AG09309 (cell line): ENCODE results near the gene ADCY9.

ENCODE experiments used
- DNase-seq: peaks from one replicate; pipeline ENCODE4 v3.0.0-alpha.2; 2010; ENCODE audit warnings: low read depth
- H3K4me3 ChIP-seq: 2 replicates; pipeline ENCODE4 v1.5.1; 2011; ENCODE audit warnings: mild to moderate bottlenecking, low read depth, low read length, moderate library complexity; ENCODE audit not compliant: control insufficient read depth
- TF ChIP-seq, protein P1 (sequence below): IDR thresholded peaks from 2 replicates; pipeline ENCODE4 v1.5.1; 2011; ENCODE audit warnings: mild to moderate bottlenecking, low read depth, low read length, inconsistent platforms; ENCODE audit not compliant: insufficient read depth, control insufficient read depth; ENCODE audit errors: missing control alignments

ADCY9 gene

DNA sequence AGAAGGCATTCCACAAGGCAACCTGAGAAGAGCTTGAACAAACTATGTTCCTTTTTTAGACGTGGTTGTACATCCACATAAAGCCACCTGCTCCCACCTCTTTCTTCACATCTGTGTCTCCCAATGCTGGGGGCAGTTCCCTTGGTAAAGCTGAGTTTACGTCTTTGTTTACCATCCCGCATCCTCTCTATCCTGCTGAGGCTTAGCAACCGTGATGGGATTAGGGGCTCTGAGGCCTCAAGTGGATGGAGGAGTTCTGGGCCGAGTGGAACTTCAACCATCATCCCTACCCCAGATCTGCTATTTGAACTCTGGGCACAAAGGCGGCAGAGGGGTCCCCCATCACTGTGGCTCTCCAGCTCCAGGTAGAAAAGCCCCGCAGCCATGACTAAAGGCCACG, 141.5 kb downstream of the ADCY9 start:
- no peak for DNase-seq
- TF ChIP-seq, protein P1, sequence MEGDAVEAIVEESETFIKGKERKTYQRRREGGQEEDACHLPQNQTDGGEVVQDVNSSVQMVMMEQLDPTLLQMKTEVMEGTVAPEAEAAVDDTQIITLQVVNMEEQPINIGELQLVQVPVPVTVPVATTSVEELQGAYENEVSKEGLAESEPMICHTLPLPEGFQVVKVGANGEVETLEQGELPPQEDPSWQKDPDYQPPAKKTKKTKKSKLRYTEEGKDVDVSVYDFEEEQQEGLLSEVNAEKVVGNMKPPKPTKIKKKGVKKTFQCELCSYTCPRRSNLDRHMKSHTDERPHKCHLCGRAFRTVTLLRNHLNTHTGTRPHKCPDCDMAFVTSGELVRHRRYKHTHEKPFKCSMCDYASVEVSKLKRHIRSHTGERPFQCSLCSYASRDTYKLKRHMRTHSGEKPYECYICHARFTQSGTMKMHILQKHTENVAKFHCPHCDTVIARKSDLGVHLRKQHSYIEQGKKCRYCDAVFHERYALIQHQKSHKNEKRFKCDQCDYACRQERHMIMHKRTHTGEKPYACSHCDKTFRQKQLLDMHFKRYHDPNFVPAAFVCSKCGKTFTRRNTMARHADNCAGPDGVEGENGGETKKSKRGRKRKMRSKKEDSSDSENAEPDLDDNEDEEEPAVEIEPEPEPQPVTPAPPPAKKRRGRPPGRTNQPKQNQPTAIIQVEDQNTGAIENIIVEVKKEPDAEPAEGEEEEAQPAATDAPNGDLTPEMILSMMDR: no peak
- no peak overlapping the region for H3K4me3 ChIP-seq

DNA sequence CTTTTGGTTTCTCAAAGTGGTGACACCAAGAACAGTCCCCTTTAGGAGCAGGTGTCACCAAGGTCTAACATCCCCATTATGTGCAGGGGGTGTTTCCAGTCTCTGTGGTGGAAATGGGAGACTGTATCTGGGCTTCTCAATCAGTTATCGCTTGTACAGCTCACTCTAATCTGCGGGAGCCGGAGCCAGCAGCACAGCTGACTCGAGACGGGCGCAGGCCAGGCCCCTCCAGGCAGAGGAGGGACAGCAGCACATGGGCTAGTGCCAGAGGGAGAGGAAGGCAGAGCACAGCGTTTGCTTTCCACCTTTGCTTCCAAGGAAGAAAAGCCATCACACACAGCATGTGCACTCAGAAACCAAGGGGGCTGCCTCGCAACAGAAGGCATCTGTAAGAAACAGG, 144.5 kb downstream of the ADCY9 start:
- no peak for DNase-seq
- no peak overlapping the region for H3K4me3 ChIP-seq
- TF ChIP-seq, protein P1: no peak

DNA sequence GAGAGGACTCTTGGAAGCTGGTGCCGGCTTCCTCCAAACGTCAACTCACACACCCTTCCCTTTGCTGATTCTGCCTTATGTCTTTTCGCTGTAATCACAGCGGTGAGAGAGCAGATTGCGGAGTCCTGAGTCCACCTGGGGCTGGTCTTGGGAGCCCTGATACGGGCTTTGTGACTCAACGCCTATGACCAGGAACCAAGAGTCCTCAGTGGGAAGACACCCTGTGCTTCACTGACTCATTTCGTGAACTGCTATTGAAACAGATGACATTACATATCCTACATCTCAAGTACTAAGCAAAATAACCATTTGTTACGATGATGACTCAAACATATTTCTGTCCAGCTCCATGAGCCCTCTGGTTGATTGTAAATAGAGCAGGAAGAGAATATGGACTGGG, 145.0 kb downstream of the ADCY9 start:
- TF ChIP-seq, protein P1: no peak
- no peak for DNase-seq
- H3K4me3 ChIP-seq: no peak overlapping the region

DNA sequence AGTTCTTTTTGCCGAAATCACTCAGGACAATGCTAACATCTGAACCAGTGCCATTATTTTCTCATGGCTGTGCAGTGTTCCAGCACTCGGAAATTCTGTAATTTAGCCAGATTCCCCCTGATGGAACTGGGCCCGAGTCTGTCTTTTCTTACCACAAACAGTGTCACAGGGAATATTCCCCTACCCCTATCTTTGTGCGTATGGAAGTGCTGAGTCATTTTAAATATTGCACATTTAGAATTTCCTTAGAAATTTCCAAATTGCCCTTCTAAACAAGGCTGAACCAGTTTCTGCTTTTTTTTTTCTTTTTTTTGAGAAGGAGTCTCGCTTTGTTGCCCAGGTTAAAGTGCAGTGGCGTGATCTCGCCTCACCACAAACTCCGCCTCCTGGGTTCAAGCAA, 147.7 kb downstream of the ADCY9 start:
- no peak overlapping the region for H3K4me3 ChIP-seq
- no peak for DNase-seq
- TF ChIP-seq, protein P1: no peak

DNA sequence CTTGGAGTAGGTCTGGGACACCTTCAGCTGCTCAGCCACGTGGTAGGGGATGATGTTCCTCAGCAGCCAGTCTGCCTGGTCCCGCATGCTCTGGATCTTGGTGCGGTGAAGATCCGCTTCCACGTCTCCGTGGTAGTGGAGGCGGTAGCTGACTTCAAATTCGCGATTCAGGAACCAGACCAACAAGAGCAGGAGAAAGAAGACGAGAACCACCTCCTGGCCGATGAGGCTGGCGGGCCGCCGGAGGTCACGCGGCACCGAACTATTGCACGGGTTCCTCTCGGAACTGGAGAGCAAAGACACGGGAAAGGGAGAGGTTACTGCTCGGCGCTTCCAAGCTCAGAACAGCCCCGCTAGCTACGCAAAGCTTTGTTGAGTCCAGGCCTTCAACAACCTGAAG, 149.6 kb downstream of the ADCY9 start:
- no peak for DNase-seq
- TF ChIP-seq, protein P1: no peak
- H3K4me3 ChIP-seq: no peak overlapping the region

DNA sequence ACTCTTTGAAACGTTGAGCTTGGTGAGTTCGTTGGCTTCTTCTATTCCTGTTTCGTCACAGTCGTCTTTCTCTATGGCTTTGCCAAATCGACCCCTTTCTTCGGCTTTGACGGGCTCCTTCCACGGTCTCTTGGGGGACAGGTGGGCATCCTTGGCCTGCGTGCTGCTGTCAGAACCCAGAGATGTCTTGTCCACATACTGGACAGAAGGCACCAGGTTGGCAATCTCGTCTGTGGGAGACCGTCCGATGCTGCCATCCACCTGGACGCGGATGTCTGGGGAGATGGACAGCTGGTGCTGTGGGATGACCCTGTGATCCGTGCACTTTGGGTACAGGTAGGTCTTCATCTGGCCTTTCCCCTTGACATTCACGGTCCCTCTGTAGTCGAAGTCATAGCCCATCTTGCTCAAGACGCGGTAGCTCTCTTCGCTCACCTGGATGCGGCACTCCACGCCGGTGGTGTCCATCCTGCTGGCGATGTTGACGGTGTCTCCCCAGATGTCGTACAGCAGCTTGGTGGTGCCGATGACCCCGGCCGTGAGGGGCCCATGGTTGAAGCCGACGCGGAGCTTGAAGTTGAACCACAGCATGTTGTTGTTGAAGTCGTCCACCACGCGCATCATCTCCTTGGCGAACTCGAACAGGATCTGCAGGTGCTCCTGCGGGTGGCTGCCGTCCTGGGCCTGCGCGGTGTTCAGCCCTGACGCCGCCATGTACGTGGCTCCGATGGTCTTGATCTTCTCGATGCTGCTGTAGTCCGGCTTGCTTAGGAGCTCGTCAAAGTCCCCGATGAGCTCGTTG, 150.3 kb downstream of the ADCY9 start:
- no peak for DNase-seq
- no peak overlapping the region for H3K4me3 ChIP-seq
- TF ChIP-seq, protein P1: no peak
